Left lung (tissue), 14 donors: Measurements from ENCODE around the gene ZNF682. TPM values are rescaled to one million over a fixed set of nuclear protein-coding genes. Genes with fewer than 3 reads are reported as not detected.
"Not testable (repeated sequence)": the region's sequence is repeated elsewhere in the genome, so short reads cannot be mapped to it uniquely, and the experiment has no call there.

Experiments used
- ATAC-seq: fragments of 200-7000 bp; cut with Tn5 transposase; one replicate; pipeline ENCODE4 v1.9.1; 2020; ENCODE audit warnings: moderate library complexity
- DNase-seq, 4 donors: peaks; one replicate each; pipeline ENCODE4 v3.0.0-alpha.2; 2013 to 2020
- H3K27ac ChIP-seq, 2 donors: fragments of 200-600 bp; sonication (generic) in 1 of 2; one replicate each; pipeline versions ENCODE4 v1.5.0 to v1.8.0; 2020 to 2021
- H3K27me3 ChIP-seq, 2 donors: fragments of 200-600 bp; sonication (generic) in 1 of 2; one replicate each; pipeline versions ENCODE4 v1.5.0 to v1.8.0; 2020 to 2021
- H3K36me3 ChIP-seq, 2 donors: fragments of 200-600 bp; sonication (generic) in 1 of 2; one replicate each; pipeline versions ENCODE4 v1.5.0 to v1.8.0; 2020 to 2021
- H3K4me1 ChIP-seq, 2 donors: fragments of 200-600 bp; one replicate each; pipeline ENCODE4 v1.8.0; 2021
- H3K4me3 ChIP-seq, 2 donors: fragments of 200-600 bp; sonication (generic) in 1 of 2; one replicate each; pipeline versions ENCODE4 v1.5.0 to v1.8.0; 2020 to 2021; ENCODE audit warnings: mild to moderate bottlenecking in 1 of 2
- H3K9me3 ChIP-seq, 2 donors: fragments of 200-600 bp; sonication (generic) in 1 of 2; one replicate each; pipeline versions ENCODE4 v1.5.0 to v1.8.0; 2020 to 2021
- intact Hi-C, 2 donors: fragments of 100-400 bp; cut with DNase I; formaldehyde crosslinking; loops; one replicate each; pipeline versions ENCODE4 v1.11.2 to v1.14.2; 2022
- long read RNA-seq, 12 donors: library from polyadenylated mRNA in 2 of 12; unstranded in 2 of 12; transcript quantifications; one replicate each; pipeline ENCODE4 v2.0.0 and lab custom pipeline, GENCODE V29; 2019 to 2026
- polyA plus RNA-seq, 6 donors: library from polyadenylated mRNA; unstranded; fragments of 120-200 nt; gene quantifications; one replicate each; pipeline ENCODE4 v1.2.1, GENCODE V29; 2013; ENCODE audit not compliant: insufficient read length in 6 of 6
- total RNA-seq, 2 donors: library from RNA; stranded (reverse); fragmentation: NEBNext Ultra II Directional; extraction: Animal tissue kit (Norgen Biotek cat#: 25700); gene quantifications; one replicate each; pipeline ENCODE4 v1.2.1, GENCODE V29; 2021
- TF ChIP-seq, protein P1 (sequence below), 2 donors: fragments of 200-600 bp; sonication (generic) in 1 of 2; IDR thresholded peaks; one replicate each; pipeline versions ENCODE4 v1.5.0 to v1.8.0; 2021; ENCODE audit warnings: antibody characterized with exemption in 2 of 2
- donor health status: DM: no; HTN: yes; CAD: no.
- donor health status: DM: no; HTN: no; CAD: no.

ZNF682 gene
- 10 to 100 TPM in 1 of 2 donors, 1 to 10 TPM in 1; 6.2 to 11.7 TPM for total RNA-seq
- 10 to 100 TPM; 19.9 to 29.9 (median 24.4) TPM for polyA plus RNA-seq
- long read RNA-seq, donor 1, transcript ZNF682-212 (1 exons, 3,769 nt), result major isoform, 14 of 33 reads
- long read RNA-seq, donor 1, partial matches to known transcripts, result 12 of 33 reads
- long read RNA-seq, donor 1, other reads (novel, unspliced or antisense), result 0 of 33 reads
- long read RNA-seq, donor 2, transcript ZNF682-212 (1 exons, 3,769 nt), result major isoform, 7 of 11 reads
- long read RNA-seq, donor 2, partial matches to known transcripts, result 0 of 11 reads
- long read RNA-seq, donor 2, other reads (novel, unspliced or antisense), result 0 of 11 reads
- long read RNA-seq, donor 3, partial matches to known transcripts, result 0 of 6 reads
- long read RNA-seq, donor 3, other reads (novel, unspliced or antisense), result 0 of 6 reads
- long read RNA-seq, donor 4, partial matches to known transcripts, result 0 of 4 reads
- long read RNA-seq, donor 4, other reads (novel, unspliced or antisense), result 3 of 4 reads
- long read RNA-seq, donor 5, transcript ZNF682-212 (1 exons, 3,769 nt), result major isoform, 7 of 58 reads
- long read RNA-seq, donor 5, partial matches to known transcripts, result 49 of 58 reads
- long read RNA-seq, donor 5, other reads (novel, unspliced or antisense), result 0 of 58 reads
- long read RNA-seq, donor 6, partial matches to known transcripts, result 5 of 10 reads
- long read RNA-seq, donor 6, other reads (novel, unspliced or antisense), result 0 of 10 reads
- long read RNA-seq, donor 7, partial matches to known transcripts, result 19 of 22 reads
- long read RNA-seq, donor 7, other reads (novel, unspliced or antisense), result 0 of 22 reads
- long read RNA-seq, donor 8, partial matches to known transcripts, result 0 of 5 reads
- long read RNA-seq, donor 8, other reads (novel, unspliced or antisense), result 0 of 5 reads
- long read RNA-seq, donor 9, result 0 reads
- long read RNA-seq, donor 10, partial matches to known transcripts, result 1 of 4 reads
- long read RNA-seq, donor 10, other reads (novel, unspliced or antisense), result 3 of 4 reads
- long read RNA-seq, donor 11, result 0 reads
- long read RNA-seq, donor 12, partial matches to known transcripts, result 26 of 28 reads
- long read RNA-seq, donor 12, other reads (novel, unspliced or antisense), result 0 of 28 reads

DNA sequence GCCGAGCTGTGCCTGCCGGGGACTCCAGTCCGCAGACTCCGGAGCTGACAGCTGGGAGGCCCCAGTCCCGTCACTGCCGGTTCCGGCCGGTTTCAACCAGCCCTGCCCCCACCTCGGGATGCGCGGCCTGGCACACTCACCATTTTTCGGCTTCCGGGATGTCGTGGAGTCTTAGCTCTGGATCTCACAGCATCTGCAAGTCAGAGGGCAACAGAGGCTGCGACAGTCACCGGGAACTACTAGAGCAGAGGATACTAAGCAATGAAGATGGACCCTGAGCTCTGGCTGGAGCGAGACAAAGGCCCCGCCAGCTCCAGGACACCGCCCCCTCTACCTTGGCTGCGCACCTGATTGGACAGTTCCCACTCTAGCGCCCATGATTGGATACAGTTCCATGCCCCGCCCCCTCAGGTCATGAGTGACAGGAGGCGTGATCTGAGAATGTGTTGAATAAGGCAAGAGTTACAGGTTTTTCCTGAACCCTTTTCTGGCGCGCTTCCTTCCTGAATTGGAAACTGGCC lies at the start of gene ZNF682:
ZNF682 (minus strand) TSS at position 303 of the 521 bp plus-strand sequence; CDS start at position 143, 160 bp downstream.
- DNase-seq (peak; percentile 85 to 98 (median 94)), ATAC-seq (peak; percentile 99)
- Histone ChIP-seq H3K27me3 (no peaks in the 10 kb centered on the region), H3K27ac (peak within 1 kb of the TSS; percentile 54 to 79), H3K36me3 (no peaks in the 10 kb centered on the region), H3K4me1 (peaks cover 0 to 5% of the 10 kb centered on the region in 2 donors), H3K9me3 (peaks cover 0 to 12% of the 10 kb centered on the region in 2 donors), H3K4me3 (peak within 1 kb of the TSS; percentile 67 to 76)
- intact Hi-C loops, result no loop called here
- TF ChIP-seq, protein P1, sequence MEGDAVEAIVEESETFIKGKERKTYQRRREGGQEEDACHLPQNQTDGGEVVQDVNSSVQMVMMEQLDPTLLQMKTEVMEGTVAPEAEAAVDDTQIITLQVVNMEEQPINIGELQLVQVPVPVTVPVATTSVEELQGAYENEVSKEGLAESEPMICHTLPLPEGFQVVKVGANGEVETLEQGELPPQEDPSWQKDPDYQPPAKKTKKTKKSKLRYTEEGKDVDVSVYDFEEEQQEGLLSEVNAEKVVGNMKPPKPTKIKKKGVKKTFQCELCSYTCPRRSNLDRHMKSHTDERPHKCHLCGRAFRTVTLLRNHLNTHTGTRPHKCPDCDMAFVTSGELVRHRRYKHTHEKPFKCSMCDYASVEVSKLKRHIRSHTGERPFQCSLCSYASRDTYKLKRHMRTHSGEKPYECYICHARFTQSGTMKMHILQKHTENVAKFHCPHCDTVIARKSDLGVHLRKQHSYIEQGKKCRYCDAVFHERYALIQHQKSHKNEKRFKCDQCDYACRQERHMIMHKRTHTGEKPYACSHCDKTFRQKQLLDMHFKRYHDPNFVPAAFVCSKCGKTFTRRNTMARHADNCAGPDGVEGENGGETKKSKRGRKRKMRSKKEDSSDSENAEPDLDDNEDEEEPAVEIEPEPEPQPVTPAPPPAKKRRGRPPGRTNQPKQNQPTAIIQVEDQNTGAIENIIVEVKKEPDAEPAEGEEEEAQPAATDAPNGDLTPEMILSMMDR (IDR thresholded peaks at IDR 0.05), result no peak

DNA sequence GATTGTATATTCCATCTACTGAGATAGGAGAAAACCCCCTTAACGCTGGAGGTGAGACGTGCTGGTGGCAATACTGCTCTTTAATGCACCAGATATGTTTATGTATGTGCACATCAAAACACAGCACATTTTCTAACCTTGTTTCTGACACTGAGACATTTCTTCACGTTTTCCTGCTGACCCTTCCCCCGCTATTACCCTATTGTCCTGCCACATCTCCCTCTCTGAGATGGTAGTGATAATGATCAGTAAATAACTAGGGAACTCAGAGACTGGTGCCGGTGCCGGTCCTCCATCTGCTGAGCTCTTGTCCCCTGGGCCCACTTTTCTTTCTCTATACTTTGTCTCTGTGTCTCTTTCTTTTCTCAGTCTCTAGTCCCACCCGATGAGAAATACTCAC lies 43.6 kb upstream of the ZNF682 start:
- ATAC-seq, H3K36me3 ChIP-seq, H3K27me3 ChIP-seq, intact Hi-C loops, H3K27ac ChIP-seq, H3K4me3 ChIP-seq, DNase-seq: not testable (repeated sequence)
- Histone ChIP-seq H3K4me1 (peaks cover 0 to 15% of the 10 kb centered on the region in 2 donors), H3K9me3 (peaks cover 0 to 35% of the 10 kb centered on the region in 2 donors)

DNA sequence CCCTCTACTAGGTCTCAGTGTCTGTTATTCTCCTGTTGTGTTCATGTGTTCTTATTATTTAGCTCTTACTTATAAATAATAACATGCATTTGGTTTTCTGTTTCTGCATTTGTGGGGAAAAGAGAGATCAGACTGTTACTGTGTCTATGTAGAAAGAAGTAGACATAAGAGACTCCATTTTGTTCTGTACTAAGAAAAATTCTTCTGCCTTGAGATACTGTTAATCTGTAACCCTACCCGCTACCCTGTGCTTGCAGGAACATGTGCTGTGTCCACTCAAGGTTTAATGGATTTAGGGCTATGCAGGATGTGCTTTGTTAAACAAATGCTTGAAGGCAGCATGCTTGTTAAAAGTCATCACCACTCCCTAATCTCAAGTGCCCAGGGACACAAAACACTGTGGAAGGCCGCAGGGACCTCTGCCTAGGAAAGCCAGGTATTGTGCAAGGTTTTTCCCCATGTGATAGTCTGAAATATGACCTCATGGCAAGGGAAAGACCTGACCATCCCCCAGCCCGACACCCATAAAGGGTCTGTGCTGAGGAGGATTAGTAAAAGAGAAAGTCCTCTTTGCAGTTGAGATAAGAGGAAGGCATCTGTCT lies 43.0 kb upstream of the ZNF682 start:
- Histone ChIP-seq H3K9me3 (peaks cover 0 to 35% of the 10 kb centered on the region in 2 donors), H3K4me1 (peaks cover 0 to 15% of the 10 kb centered on the region in 2 donors)
- H3K36me3 ChIP-seq, H3K4me3 ChIP-seq, H3K27ac ChIP-seq, intact Hi-C loops, H3K27me3 ChIP-seq, ATAC-seq: not testable (repeated sequence)
- peak in 1 of 4 donors; percentile 56 for DNase-seq

DNA sequence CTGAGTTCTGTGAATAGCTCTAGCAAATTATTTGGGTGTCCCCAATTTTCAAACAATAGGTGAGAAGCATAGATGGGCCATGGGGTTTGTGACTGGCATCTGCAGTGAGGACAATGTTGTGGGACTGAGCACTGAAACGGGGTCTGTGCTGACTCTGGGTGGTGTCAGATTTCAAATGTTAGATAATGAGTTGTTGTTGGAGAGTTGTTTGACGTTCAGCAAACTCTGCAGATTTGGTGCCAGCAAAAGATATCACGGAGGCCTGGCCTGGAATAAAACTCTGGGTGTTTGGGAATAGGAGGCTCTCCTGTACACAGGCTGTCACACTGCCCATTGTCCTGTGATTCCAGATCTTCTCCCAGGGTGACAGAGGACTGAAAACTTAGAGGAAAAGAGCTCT lies 41.4 kb upstream of the ZNF682 start:
- Histone ChIP-seq H3K27ac (no peak overlapping the region), H3K9me3 (peaks cover 0 to 35% of the 10 kb centered on the region in 2 donors), H3K27me3 (no peaks in the 10 kb centered on the region), H3K36me3 (no peaks in the 10 kb centered on the region), H3K4me1 (peaks cover 0 to 15% of the 10 kb centered on the region in 2 donors), H3K4me3 (no peak overlapping the region)
- TF ChIP-seq, protein P1 (IDR thresholded peaks at IDR 0.05), result no peak
- ATAC-seq (no peak), DNase-seq (peak in 2 of 4 donors; percentile 65 to 87)
- intact Hi-C loops, result no loop called here

DNA sequence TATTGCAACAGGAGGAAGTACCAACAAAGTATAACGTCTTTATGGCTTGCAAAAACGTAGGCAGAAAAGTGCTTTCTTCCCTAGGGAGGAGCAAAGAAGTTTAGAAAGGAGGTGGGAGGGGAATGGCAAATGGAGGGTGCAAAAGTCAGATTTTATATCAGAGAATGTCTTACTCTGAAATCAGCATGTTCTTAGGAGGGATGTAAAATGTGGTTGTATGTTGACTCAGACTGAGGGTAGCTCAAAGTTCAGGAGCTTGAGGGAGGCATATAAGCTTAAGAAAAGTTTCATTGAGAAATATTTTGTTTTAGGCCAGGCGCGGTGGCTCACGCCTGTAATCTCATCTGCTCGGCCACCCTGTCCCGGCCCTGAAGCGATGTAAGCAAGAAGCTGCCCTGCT lies 40.2 kb upstream of the ZNF682 start:
- TF ChIP-seq, protein P1 (IDR thresholded peaks at IDR 0.05), result no peak
- intact Hi-C loops, result no loop called here
- Histone ChIP-seq H3K4me3 (peak overlapping the region; percentile 37 to 53), H3K36me3 (no peaks in the 10 kb centered on the region), H3K4me1 (peaks cover 0 to 15% of the 10 kb centered on the region in 2 donors), H3K27me3 (no peaks in the 10 kb centered on the region), H3K27ac (peak overlapping the region in 1 of 2 donors; percentile 47), H3K9me3 (peaks cover 0 to 36% of the 10 kb centered on the region in 2 donors)
- ATAC-seq (no peak), DNase-seq (peak in 2 of 4 donors; percentile 31 to 40)
